H9 (cell line): ENCODE results near the gene TSPEAR. TPM values are rescaled to one million over a fixed set of nuclear protein-coding genes. Genes with fewer than 3 reads are reported as not detected.

Experiments used
- DNase-seq: peaks from one replicate; pipeline ENCODE4 v3.0.0-alpha.2; 2017
- H2AFZ ChIP-seq: one replicate; pipeline ENCODE4 v1.6.1; 2013; ENCODE audit warnings: mild to moderate bottlenecking, low read length, control low read depth, moderate library complexity
- H2AK5ac ChIP-seq: 2 replicates; pipeline ENCODE4 v1.6.1; 2013; ENCODE audit warnings: low read length, control low read depth, mixed read lengths; ENCODE audit not compliant: insufficient read length
- H2BK120ac ChIP-seq: one replicate; pipeline ENCODE4 v1.6.1; 2013; ENCODE audit warnings: low read depth, mild to moderate bottlenecking, low read length, control low read depth, inconsistent platforms; ENCODE audit not compliant: poor library complexity, severe bottlenecking
- H2BK12ac ChIP-seq: 2 replicates; pipeline ENCODE4 v1.6.1; 2013; ENCODE audit warnings: low read length, control low read depth, mixed read lengths, low read depth; ENCODE audit not compliant: insufficient read length
- H2BK15ac ChIP-seq: 2 replicates; pipeline ENCODE4 v1.6.1; 2013; ENCODE audit warnings: low read depth, low read length, control low read depth
- H2BK20ac ChIP-seq: one replicate; pipeline ENCODE4 v1.6.1; 2013; ENCODE audit warnings: low read depth, mild to moderate bottlenecking, low read length, control low read depth, inconsistent platforms; ENCODE audit not compliant: poor library complexity, severe bottlenecking
- H2BK5ac ChIP-seq: 2 replicates; pipeline ENCODE4 v1.6.1; 2013; ENCODE audit warnings: low read length, control low read depth, mixed read lengths; ENCODE audit not compliant: insufficient read length
- H3K14ac ChIP-seq: 2 replicates; pipeline ENCODE4 v1.6.1; 2013; ENCODE audit warnings: low read length, control low read depth; ENCODE audit not compliant: insufficient read depth
- H3K18ac ChIP-seq: 2 replicates; pipeline ENCODE4 v1.6.1; 2013; ENCODE audit warnings: low read depth, mild to moderate bottlenecking, mixed read lengths, low read length, control low read depth; ENCODE audit not compliant: insufficient read length
- H3K23ac ChIP-seq: 2 replicates; pipeline ENCODE4 v1.6.1; 2013; ENCODE audit warnings: low read length, control low read depth, mixed read lengths, low read depth; ENCODE audit not compliant: insufficient read length
- H3K23me2 ChIP-seq: 2 replicates; pipeline ENCODE4 v1.6.1; 2013; ENCODE audit warnings: low read depth, mild to moderate bottlenecking, mixed read lengths, low read length, control low read depth; ENCODE audit not compliant: insufficient read length, poor library complexity, severe bottlenecking
- H3K27ac ChIP-seq: 2 replicates; pipeline ENCODE4 v1.5.1; 2013; ENCODE audit warnings: low read length, control low read depth, mixed read lengths, low read depth; ENCODE audit not compliant: insufficient read length
- H3K27me3 ChIP-seq: 2 replicates; pipeline ENCODE4 v1.6.1; 2013; ENCODE audit warnings: low read length, control low read depth, inconsistent platforms; ENCODE audit not compliant: insufficient read depth
- H3K4ac ChIP-seq: 2 replicates; pipeline ENCODE4 v1.6.1; 2013; ENCODE audit warnings: low read depth, mild to moderate bottlenecking, control low read depth, inconsistent platforms, low read length, moderate library complexity
- H3K4me1 ChIP-seq: 2 replicates; pipeline ENCODE4 v1.6.1; 2013; ENCODE audit warnings: low read length, control low read depth, inconsistent platforms; ENCODE audit not compliant: insufficient read depth
- H3K4me2 ChIP-seq: 2 replicates; pipeline ENCODE4 v1.6.1; 2013; ENCODE audit warnings: low read length, control low read depth, mixed read lengths; ENCODE audit not compliant: insufficient read length, insufficient read depth
- H3K56ac ChIP-seq: 2 replicates; pipeline ENCODE4 v1.6.1; 2013; ENCODE audit warnings: low read depth, mild to moderate bottlenecking, mixed read lengths, low read length, control low read depth; ENCODE audit not compliant: insufficient read length
- H3K79me1 ChIP-seq: 2 replicates; pipeline ENCODE4 v1.6.1; 2013; ENCODE audit warnings: low read depth, mild to moderate bottlenecking, moderate library complexity, low read length, control low read depth, inconsistent platforms; ENCODE audit not compliant: insufficient read depth, poor library complexity, severe bottlenecking
- H3K79me2 ChIP-seq: 2 replicates; pipeline ENCODE4 v1.6.1; 2013; ENCODE audit warnings: low read length, control low read depth, inconsistent platforms; ENCODE audit not compliant: insufficient read depth
- H3K9ac ChIP-seq: 2 replicates; pipeline ENCODE4 v1.6.1; 2013; ENCODE audit warnings: low read length, control low read depth, mixed read lengths; ENCODE audit not compliant: insufficient read length; ENCODE audit errors: extremely low read depth
- H3K9me3 ChIP-seq: one replicate; pipeline ENCODE4 v1.6.1; 2013; ENCODE audit warnings: low read depth, low read length, inconsistent platforms; ENCODE audit not compliant: control insufficient read depth
- H3T11ph ChIP-seq: one replicate; pipeline ENCODE4 v1.6.1; 2013; ENCODE audit warnings: mild to moderate bottlenecking, low read length, control low read depth, inconsistent platforms
- H4K20me1 ChIP-seq: one replicate; pipeline ENCODE4 v1.6.1; 2013; ENCODE audit not compliant: control insufficient read depth, insufficient read length, insufficient read depth
- H4K5ac ChIP-seq: 2 replicates; pipeline ENCODE4 v1.6.1; 2013; ENCODE audit warnings: low read depth, mild to moderate bottlenecking, mixed read lengths, low read length, control low read depth; ENCODE audit not compliant: insufficient read length
- H4K8ac ChIP-seq: replicated peaks from 2 replicates; pipeline ENCODE4 v1.6.1; 2013; ENCODE audit warnings: low read length, control low read depth, mixed read lengths, low read depth; ENCODE audit not compliant: insufficient read length
- H4K91ac ChIP-seq: 2 replicates; pipeline ENCODE4 v1.6.1; 2013; ENCODE audit warnings: low read depth, mild to moderate bottlenecking, moderate library complexity, mixed read lengths, low read length, control low read depth; ENCODE audit not compliant: insufficient read length
- H3K27ac Mint-ChIP-seq, 3 experiments: 2 replicates in 2 of 3; 3 replicates in 1 of 3; pipeline ENCODE4 v1.8.0; 2020 to 2021; ENCODE audit warnings: mixed read lengths in 3 of 3, mild to moderate bottlenecking in 1 of 3, moderate library complexity in 1 of 3
- H3K27me3 Mint-ChIP-seq: 2 replicates; pipeline ENCODE4 v1.8.0; 2021; ENCODE audit warnings: low read depth, mild to moderate bottlenecking, moderate library complexity, mixed read lengths
- H3K36me3 Mint-ChIP-seq, 3 experiments: 2 replicates in 2 of 3; 3 replicates in 1 of 3; pipeline ENCODE4 v1.8.0; 2020 to 2021; ENCODE audit warnings: low read depth in 3 of 3, mixed read lengths in 3 of 3; ENCODE audit not compliant: insufficient read depth in 1 of 3
- H3K4me1 Mint-ChIP-seq, 2 experiments: 2 replicates each; pipeline ENCODE4 v1.8.0; 2020; ENCODE audit warnings: mixed read lengths in 2 of 2
- H3K4me3 Mint-ChIP-seq, 2 experiments: 2 replicates in 1 of 2; 3 replicates in 1 of 2; pipeline ENCODE4 v1.8.0; 2020 to 2021; ENCODE audit warnings: mild to moderate bottlenecking in 2 of 2, mixed read lengths in 2 of 2, moderate library complexity in 1 of 2
- H3K9me3 Mint-ChIP-seq, 2 experiments: 2 replicates in 1 of 2; 3 replicates in 1 of 2; pipeline ENCODE4 v1.8.0; 2020; ENCODE audit warnings: mild to moderate bottlenecking in 2 of 2, mixed read lengths in 2 of 2, moderate library complexity in 1 of 2
- CTCF ChIP-seq: fragments of 200-600 bp; sonication (generic); conservative IDR thresholded peaks from 3 replicates; pipeline ENCODE4 v1.8.0; 2021; ENCODE audit warnings: antibody characterized with exemption, mild to moderate bottlenecking
- WGBS: extraction: QIAGEN DNeasy Blood & Tissue Kit; methylation state at CpG from one replicate; pipeline ENCODE4 v1.1.7; 2013; ENCODE audit warnings: missing lambda C conversion rate, low lambda C conversion rate, mixed read lengths; ENCODE audit not compliant: insufficient read length; ENCODE audit errors: extremely low coverage; 5-methylcytosine and 5-hydroxymethylcytosine counted together
- total RNA-seq: library from RNA; stranded (reverse); gene quantifications from 2 replicates; pipeline ENCODE4 v1.2.1, GENCODE V29; 2021

TSPEAR gene
- total RNA-seq, 1 experiment from 2014 or later = 1.3 TPM

GRCh38 chr21:44700101-44701022 is 11.0 kb downstream of the TSPEAR start:
- Histone ChIP-seq H3K4ac (no peak overlapping the region), H3K27me3 (no peaks in the 10 kb centered on the region; the same call in 1 of the 2 replicates), H3T11ph (no peak overlapping the region), H3K9ac (no peak overlapping the region), H3K79me1 (no peaks in the 10 kb centered on the region), H3K79me2 (no peaks in the 10 kb centered on the region), H4K20me1 (no peaks in the 10 kb centered on the region), H3K4me2 (no peak overlapping the region), H3K23ac (no peak overlapping the region), H3K9me3 (no peaks in the 10 kb centered on the region), H2BK15ac (no peak overlapping the region), H2BK5ac (no peak overlapping the region), H3K23me2 (no peaks in the 10 kb centered on the region), H2BK120ac (no peak overlapping the region), H2BK20ac (no peak overlapping the region), H4K91ac (no peak overlapping the region), H2AK5ac (no peak overlapping the region), H2BK12ac (no peak overlapping the region), H3K14ac (no peak overlapping the region; the same call in 1 of the 2 replicates), H2AFZ (no peak overlapping the region), H3K27ac (no peak overlapping the region), H4K5ac (no peak overlapping the region), H3K56ac (no peak overlapping the region), H3K4me1 (peaks cover 13% of the 10 kb centered on the region; the same call in 1 of the 2 replicates), H3K18ac (no peak overlapping the region), H4K8ac (no peak overlapping the region)
- no CpG with 5 or more reads among the region's 21 CpGs for WGBS
- Mint-ChIP-seq H3K27me3 (peaks cover 16% of the 10 kb centered on the region), H3K4me3 (no peak overlapping the region), H3K4me1 (peaks cover 80 to 87% of the 10 kb centered on the region in 2 experiments), H3K27ac (no peak overlapping the region; a peak in 1 of 7 replicates), H3K9me3 (no peaks in the 10 kb centered on the region; a peak in 1 of 5 replicates), H3K36me3 (no peaks in the 10 kb centered on the region; a peak in 1 of 7 replicates)
- no peak for DNase-seq
- TF ChIP-seq CTCF = no peak
